Esophagus muscularis mucosa (tissue), 4 donors: ENCODE results near the gene BUB1. TPM values are rescaled to one million over a fixed set of nuclear protein-coding genes. Genes with fewer than 3 reads are reported as not detected.

Experiments used
- DNase-seq: peaks from one replicate; pipeline ENCODE4 v3.0.0-alpha.2; 2017; ENCODE audit errors: extremely low spot score
- H3K27ac ChIP-seq, 4 donors: fragments of 200-600 bp; sonication (generic); replicated peaks in 1 of 4; 1 replicate in 3 of 4; 2 replicates in 1 of 4; pipeline ENCODE4 v1.5.1; 2016 to 2019; ENCODE audit warnings: mild to moderate bottlenecking in 1 of 4
- H3K27me3 ChIP-seq, 4 donors: fragments of 200-600 bp; sonication (generic); one replicate each; pipeline versions ENCODE4 v1.5.1 to v1.6.0; 2016 to 2019
- H3K36me3 ChIP-seq, 4 donors: fragments of 200-600 bp; sonication (generic); one replicate each; pipeline ENCODE4 v1.5.1; 2016 to 2019
- H3K4me1 ChIP-seq, 4 donors: fragments of 200-600 bp; sonication (generic); one replicate each; pipeline ENCODE4 v1.5.1; 2016 to 2019
- H3K4me3 ChIP-seq, 4 donors: fragments of 200-600 bp; sonication (generic); 1 replicate in 2 of 4; 2 replicates in 2 of 4; pipeline ENCODE4 v1.5.1; 2016 to 2019; ENCODE audit warnings: mild to moderate bottlenecking in 4 of 4, moderate library complexity in 1 of 4
- H3K9me3 ChIP-seq, 4 donors: fragments of 200-600 bp; sonication (generic); 1 replicate in 3 of 4; 2 replicates in 1 of 4; pipeline ENCODE4 v1.5.1; 2016 to 2019
- EP300 ChIP-seq: sonication (generic); formaldehyde crosslinking; IDR thresholded peaks from one replicate; pipeline ENCODE4 v1.6.1; 2017; ENCODE audit warnings: antibody characterized with exemption
- POLR2A ChIP-seq: fragments of 450-650 bp; IDR thresholded peaks from one replicate; pipeline ENCODE4 v1.6.1; 2017; ENCODE audit warnings: antibody characterized with exemption, moderate library complexity, mild to moderate bottlenecking, low read depth
- POLR2AphosphoS5 ChIP-seq, 2 donors: sonication (generic); formaldehyde crosslinking; IDR thresholded peaks; one replicate each; pipeline ENCODE4 v1.6.1; 2017; ENCODE audit warnings: antibody characterized with exemption in 2 of 2
- WGBS: methylation state at CpG from one replicate; pipeline ENCODE4 v1.1.5; 2018; 5-methylcytosine and 5-hydroxymethylcytosine counted together
- intact Hi-C: fragments of 100-400 bp; cut with DNase I; formaldehyde crosslinking; loops from one replicate; pipeline ENCODE4 v1.15.1; 2023
- total RNA-seq, 4 donors: library from RNA; depleted of rRNA; stranded (reverse); fragments of >200 nt; gene quantifications; one replicate each; pipeline versions ENCODE4 v1.1.0 to v1.2.1, GENCODE V29; 2016
- TF ChIP-seq, protein P1 (sequence below), 3 experiments: fragments of 200-600 bp in 2 of 3; fragments of 450-650 bp in 1 of 3; sonication (generic) in 2 of 3; IDR thresholded peaks; one replicate each; pipeline ENCODE4 v1.5.1; 2017 to 2019; ENCODE audit warnings: antibody characterized with exemption in 3 of 3, mild to moderate bottlenecking in 2 of 3, moderate library complexity in 1 of 3

BUB1 gene
- total RNA-seq, 4 donors from 2014 or later, result 0.80 to 1.8 (median 1.1) TPM; not detected in 1

DNA sequence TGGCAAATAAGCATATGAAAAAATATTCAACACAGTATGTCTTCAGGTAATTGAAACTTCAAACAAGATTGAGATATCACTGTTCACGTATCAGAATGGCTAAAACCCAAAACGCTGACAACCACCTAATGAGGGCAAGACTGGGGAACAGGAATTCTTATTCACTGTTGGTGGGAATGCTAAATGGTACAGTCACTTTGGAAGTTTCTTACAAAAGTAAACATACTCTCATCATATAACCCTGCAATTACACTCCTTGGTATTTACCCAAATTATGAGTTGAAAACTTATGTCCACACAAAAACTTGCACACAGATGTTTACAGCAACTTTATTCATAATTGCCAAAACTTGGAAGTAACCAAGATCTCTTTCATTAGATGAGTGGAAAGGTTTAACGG lies 30.1 kb downstream of the BUB1 start:
- WGBS, result 98% methylated on average over 3 of the region's 3 CpGs

DNA sequence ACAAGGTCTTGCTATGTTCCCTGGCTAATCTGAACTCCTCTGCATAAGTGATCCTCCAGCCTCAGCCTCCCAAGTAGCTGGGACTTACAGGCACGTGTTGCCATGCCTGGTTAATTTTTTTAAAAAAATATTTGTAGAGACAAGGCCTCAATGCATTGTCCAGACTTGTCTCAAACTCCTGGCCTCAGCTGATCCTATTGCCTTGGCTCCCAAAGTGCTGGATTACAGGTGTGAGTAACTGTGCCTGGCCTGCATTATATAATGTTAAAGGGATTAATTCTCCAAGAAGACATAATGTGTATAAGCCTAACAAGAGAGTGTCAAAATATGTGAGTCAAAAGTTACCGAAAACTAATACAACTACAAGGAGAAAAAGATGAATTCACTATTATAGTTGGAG lies 32.2 kb downstream of the BUB1 start:
- H3K27me3 ChIP-seq, result no peaks in the 10 kb centered on the region
- no peaks in the 10 kb centered on the region for H3K4me1 ChIP-seq
- TF ChIP-seq, protein P1, sequence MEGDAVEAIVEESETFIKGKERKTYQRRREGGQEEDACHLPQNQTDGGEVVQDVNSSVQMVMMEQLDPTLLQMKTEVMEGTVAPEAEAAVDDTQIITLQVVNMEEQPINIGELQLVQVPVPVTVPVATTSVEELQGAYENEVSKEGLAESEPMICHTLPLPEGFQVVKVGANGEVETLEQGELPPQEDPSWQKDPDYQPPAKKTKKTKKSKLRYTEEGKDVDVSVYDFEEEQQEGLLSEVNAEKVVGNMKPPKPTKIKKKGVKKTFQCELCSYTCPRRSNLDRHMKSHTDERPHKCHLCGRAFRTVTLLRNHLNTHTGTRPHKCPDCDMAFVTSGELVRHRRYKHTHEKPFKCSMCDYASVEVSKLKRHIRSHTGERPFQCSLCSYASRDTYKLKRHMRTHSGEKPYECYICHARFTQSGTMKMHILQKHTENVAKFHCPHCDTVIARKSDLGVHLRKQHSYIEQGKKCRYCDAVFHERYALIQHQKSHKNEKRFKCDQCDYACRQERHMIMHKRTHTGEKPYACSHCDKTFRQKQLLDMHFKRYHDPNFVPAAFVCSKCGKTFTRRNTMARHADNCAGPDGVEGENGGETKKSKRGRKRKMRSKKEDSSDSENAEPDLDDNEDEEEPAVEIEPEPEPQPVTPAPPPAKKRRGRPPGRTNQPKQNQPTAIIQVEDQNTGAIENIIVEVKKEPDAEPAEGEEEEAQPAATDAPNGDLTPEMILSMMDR (IDR thresholded peaks at IDR 0.05), result no peak
- TF ChIP-seq POLR2A (no peak), EP300 (no peak), POLR2AphosphoS5 (IDR thresholded peaks at IDR 0.05) (no peak)
- H3K27ac ChIP-seq, result no peak overlapping the region
- no peak for DNase-seq
- H3K36me3 ChIP-seq, result no peaks in the 10 kb centered on the region
- intact Hi-C loops, result no loop called here
- H3K9me3 ChIP-seq, result no peaks in the 10 kb centered on the region
- WGBS, result 73% methylated on average over 2 of the region's 2 CpGs
- no peak overlapping the region for H3K4me3 ChIP-seq

More for the DNA sequence above, 30.1 kb downstream of the BUB1 start:
- Histone ChIP-seq H3K9me3 (no peaks in the 10 kb centered on the region), H3K4me3 (no peak overlapping the region), H3K36me3 (no peaks in the 10 kb centered on the region), H3K4me1 (no peaks in the 10 kb centered on the region), H3K27ac (no peak overlapping the region), H3K27me3 (no peaks in the 10 kb centered on the region)
- no peak for DNase-seq
- no peak for TF ChIP-seq POLR2AphosphoS5 (IDR thresholded peaks at IDR 0.05)
- TF ChIP-seq, protein P1 (IDR thresholded peaks at IDR 0.05), result no peak
- TF ChIP-seq POLR2A, result no peak
- no peak for TF ChIP-seq EP300
- intact Hi-C loops, result no loop called here

DNA sequence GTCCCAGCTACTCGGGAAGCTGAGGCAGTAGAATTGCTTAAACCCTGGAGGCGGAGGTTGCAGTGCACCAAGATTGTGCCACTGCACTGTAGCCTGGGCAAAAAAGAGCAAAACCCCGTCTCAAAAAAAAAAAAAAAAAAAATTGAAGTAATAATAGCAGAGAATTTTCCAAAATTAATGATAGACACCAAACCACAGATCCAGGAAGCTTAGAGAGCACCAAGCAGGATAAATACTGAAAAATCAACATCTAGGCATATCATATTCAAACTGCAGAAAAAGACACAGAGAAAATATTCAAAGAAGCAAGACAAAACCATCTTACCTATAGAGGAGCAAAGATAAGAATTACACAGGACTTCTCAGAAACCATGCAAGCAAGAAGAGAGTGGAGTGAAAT lies 33.5 kb downstream of the BUB1 start:
- Histone ChIP-seq H3K27ac (no peak overlapping the region), H3K4me3 (no peak overlapping the region), H3K36me3 (no peaks in the 10 kb centered on the region), H3K9me3 (no peaks in the 10 kb centered on the region), H3K4me1 (no peaks in the 10 kb centered on the region), H3K27me3 (no peaks in the 10 kb centered on the region)
- no peak for DNase-seq
- WGBS, result 90% methylated on average over 3 of the region's 3 CpGs
- TF ChIP-seq EP300 (no peak), POLR2AphosphoS5 (IDR thresholded peaks at IDR 0.05) (no peak), POLR2A (no peak)
- TF ChIP-seq, protein P1 (IDR thresholded peaks at IDR 0.05), result no peak
- intact Hi-C loops, result no loop called here

DNA sequence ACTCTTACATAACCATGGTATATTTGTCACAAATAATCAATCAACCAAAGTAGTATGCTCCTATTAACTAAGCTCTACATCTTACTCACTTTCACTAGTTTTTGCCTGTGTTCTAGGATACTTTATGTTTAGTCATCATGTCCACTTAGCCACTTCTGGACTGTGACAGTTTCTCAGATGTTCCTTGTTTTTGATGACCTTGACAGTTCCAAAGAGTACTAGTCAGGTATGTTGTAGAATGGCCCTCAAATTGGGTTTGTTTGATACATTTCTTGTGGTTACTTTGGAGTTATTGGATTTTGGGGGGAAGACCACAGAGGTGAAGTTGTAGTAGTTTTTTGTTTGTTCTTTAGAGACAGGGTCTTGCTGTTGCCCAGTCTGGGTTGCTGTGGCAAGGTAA lies 35.5 kb downstream of the BUB1 start:
- H3K4me3 ChIP-seq, result no peak overlapping the region
- H3K36me3 ChIP-seq, result no peaks in the 10 kb centered on the region
- intact Hi-C loops, result no loop called here
- no peaks in the 10 kb centered on the region for H3K4me1 ChIP-seq
- H3K27me3 ChIP-seq, result no peaks in the 10 kb centered on the region
- H3K9me3 ChIP-seq, result no peaks in the 10 kb centered on the region
- TF ChIP-seq POLR2AphosphoS5 (IDR thresholded peaks at IDR 0.05) (no peak), POLR2A (no peak), EP300 (no peak)
- TF ChIP-seq, protein P1 (IDR thresholded peaks at IDR 0.05), result no peak
- no peak overlapping the region for H3K27ac ChIP-seq
- no peak for DNase-seq

DNA sequence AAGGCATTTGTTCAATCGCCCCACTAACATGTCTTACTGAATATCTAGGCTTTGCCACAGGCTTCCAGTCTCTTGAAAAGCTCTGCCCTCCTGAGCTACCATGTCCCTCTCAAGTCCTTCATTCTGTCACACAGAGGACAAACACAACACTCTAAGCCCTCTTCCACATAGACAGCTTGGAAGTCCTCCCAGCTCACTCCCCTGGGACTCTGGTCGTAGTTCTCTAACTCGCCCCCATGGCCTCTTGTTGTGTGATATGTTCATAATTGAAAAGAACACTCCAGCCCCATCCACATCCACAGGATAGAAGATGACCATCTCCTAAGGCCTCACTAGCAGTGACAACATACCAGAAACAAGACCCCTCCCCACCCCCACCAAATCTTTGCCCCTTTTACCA lies 37.9 kb downstream of the BUB1 start:
- H3K36me3 ChIP-seq, result no peaks in the 10 kb centered on the region
- WGBS, result 93% methylated on average over 3 of the region's 3 CpGs
- intact Hi-C loops, result no loop called here
- no peaks in the 10 kb centered on the region for H3K4me1 ChIP-seq
- H3K4me3 ChIP-seq, result no peak overlapping the region
- H3K27ac ChIP-seq, result no peak overlapping the region
- no peak for DNase-seq
- TF ChIP-seq POLR2A (no peak), EP300 (no peak), POLR2AphosphoS5 (IDR thresholded peaks at IDR 0.05) (no peak)
- TF ChIP-seq, protein P1 (IDR thresholded peaks at IDR 0.05), result no peak
- no peaks in the 10 kb centered on the region for H3K9me3 ChIP-seq
- H3K27me3 ChIP-seq, result no peaks in the 10 kb centered on the region
